ENCODE data around the gene ENTR1.

- TF ChIP-seq POLR2A (IDR thresholded peaks at IDR 0.05) = no peak
- TF ChIP-seq CTCF (IDR thresholded peaks at IDR 0.05) = no peak
- TF ChIP-seq POLR2AphosphoS5 (IDR thresholded peaks at IDR 0.05) = no peak
Measured at GRCh38 chr9:136381966-136382513, 28.4 kb downstream of the ENTR1 start.
